Fibroblast of lung (primary cell): Measurements from ENCODE around the gene GPR68. TPM values are rescaled to one million over a fixed set of nuclear protein-coding genes. Genes with fewer than 3 reads are reported as not detected.

ENCODE experiments used
- DNase-seq, 2 donors: peaks; one replicate each; pipeline versions ENCODE4 v3.0.0 to v3.0.0-alpha.2; 2010; ENCODE audit warnings: low read depth in 2 of 2
- H2AFZ ChIP-seq: 2 replicates; pipeline ENCODE4 v1.5.1; 2012; ENCODE audit warnings: low read length, control low read depth, inconsistent platforms
- H3K27ac ChIP-seq: 2 replicates; pipeline ENCODE4 v1.5.1; 2011; ENCODE audit warnings: low read length, control low read depth; ENCODE audit not compliant: insufficient read depth
- H3K27me3 ChIP-seq: 2 replicates; pipeline ENCODE4 v1.5.1; 2011; ENCODE audit warnings: mild to moderate bottlenecking, low read length; ENCODE audit not compliant: control insufficient read depth, insufficient read depth
- H3K36me3 ChIP-seq: 2 replicates; pipeline ENCODE4 v1.5.1; 2011; ENCODE audit warnings: low read length; ENCODE audit not compliant: control insufficient read depth, insufficient read depth
- H3K4me1 ChIP-seq: 2 replicates; pipeline ENCODE4 v1.5.1; 2011; ENCODE audit warnings: low read length; ENCODE audit not compliant: control insufficient read depth, insufficient read depth; ENCODE audit errors: extremely low read depth
- H3K4me2 ChIP-seq: 2 replicates; pipeline ENCODE4 v1.5.1; 2011; ENCODE audit warnings: low read length, control low read depth; ENCODE audit not compliant: insufficient read depth; ENCODE audit errors: extremely low read depth
- H3K4me3 ChIP-seq, 4 experiments: fragments of 200-600 bp in 1 of 4; sonication (generic) in 1 of 4; replicated peaks in 1 of 4; 2 replicates each; pipeline ENCODE4 v1.5.1; 2011 to 2016; ENCODE audit warnings: low read length in 4 of 4, low read depth in 3 of 4, mild to moderate bottlenecking in 3 of 4, control low read depth in 2 of 4, inconsistent platforms in 1 of 4, mixed read lengths in 1 of 4; ENCODE audit not compliant: insufficient read depth in 1 of 4; ENCODE audit errors: control extremely low read depth in 1 of 4
- H3K79me2 ChIP-seq: 2 replicates; pipeline ENCODE4 v1.5.1; 2012; ENCODE audit warnings: mild to moderate bottlenecking, low read length, inconsistent platforms; ENCODE audit not compliant: control insufficient read depth, insufficient read depth
- H3K9ac ChIP-seq: 2 replicates; pipeline ENCODE4 v1.5.1; 2011; ENCODE audit warnings: mild to moderate bottlenecking, low read length, control low read depth; ENCODE audit not compliant: insufficient read depth
- H3K9me3 ChIP-seq: 2 replicates; pipeline ENCODE4 v1.5.1; 2012; ENCODE audit warnings: low read depth, low read length; ENCODE audit not compliant: control insufficient read depth, insufficient read depth
- H4K20me1 ChIP-seq: 2 replicates; pipeline ENCODE4 v1.5.1; 2011; ENCODE audit warnings: low read length; ENCODE audit not compliant: control insufficient read depth, insufficient read depth; ENCODE audit errors: extremely low read depth
- CTCF ChIP-seq, 2 donors: IDR thresholded peaks in 1 of 2; conservative IDR thresholded peaks in 1 of 2; 1 replicate in 1 of 2; 2 replicates in 1 of 2; pipeline ENCODE4 v1.5.1; 2011 to 2012; ENCODE audit warnings: low read length in 2 of 2, control low read depth in 1 of 2, inconsistent platforms in 1 of 2, low read depth in 1 of 2, mild to moderate bottlenecking in 1 of 2
- EZH2 ChIP-seq: IDR thresholded peaks from 2 replicates; pipeline ENCODE4 v1.5.1; 2012; ENCODE audit warnings: low read length, control low read depth, mild to moderate bottlenecking; ENCODE audit errors: missing control alignments
- polyA plus RNA-seq, 2 donors: library from polyadenylated mRNA; depleted of rRNA in 1 of 2; stranded (reverse) in 1 of 2; unstranded in 1 of 2; fragments of >200 nt; gene quantifications; 2 replicates each; pipeline ENCODE4 v1.2.1, GENCODE V29; 2011 to 2012; ENCODE audit warnings: missing spikeins in 1 of 2
- total RNA-seq: library from RNA; depleted of rRNA; stranded (reverse); fragments of >200 nt; gene quantifications from 2 replicates; pipeline ENCODE4 v1.2.1, GENCODE V29; 2014

GPR68 gene
- total and polyA plus RNA-seq, 2 donors (not counting 1 experiment from before 2014, with no cell fraction given) = 0.37 to 0.66 TPM

GRCh38 chr14:91211017-91211416 is 33.5 kb downstream of the GPR68 start:
- Histone ChIP-seq H4K20me1 (no peaks in the 10 kb centered on the region), H3K9me3 (no peaks in the 10 kb centered on the region), H3K36me3 (peaks cover 2% of the 10 kb centered on the region), H2AFZ (no peak overlapping the region), H3K4me1 (no peaks in the 10 kb centered on the region), H3K27me3 (no peaks in the 10 kb centered on the region), H3K4me2 (no peak overlapping the region), H3K9ac (no peak overlapping the region), H3K4me3 (no peak overlapping the region), H3K79me2 (no peaks in the 10 kb centered on the region), H3K27ac (no peak overlapping the region)
- TF ChIP-seq CTCF (conservative IDR thresholded peaks at IDR 0.05 in 1 of 2, IDR thresholded peaks at IDR 0.05 in 1 of 2; ENCODE audit: low read depth in 1 of 2, low read length in 2 of 2) (no peak), EZH2 (no peak)
- DNase-seq = no peak

GRCh38 chr14:91207008-91207407 is 37.5 kb downstream of the GPR68 start:
- Histone ChIP-seq H2AFZ (no peak overlapping the region), H3K27me3 (no peaks in the 10 kb centered on the region), H3K79me2 (no peaks in the 10 kb centered on the region), H3K9ac (no peak overlapping the region), H3K9me3 (no peaks in the 10 kb centered on the region), H3K4me2 (no peak overlapping the region), H3K4me1 (no peaks in the 10 kb centered on the region), H4K20me1 (no peaks in the 10 kb centered on the region), H3K4me3 (no peak overlapping the region), H3K36me3 (peaks cover 8% of the 10 kb centered on the region), H3K27ac (no peak overlapping the region)
- no peak for DNase-seq
- no peak for TF ChIP-seq CTCF (conservative IDR thresholded peaks at IDR 0.05 in 1 of 2, IDR thresholded peaks at IDR 0.05 in 1 of 2; ENCODE audit: low read depth in 1 of 2, low read length in 2 of 2)
- TF ChIP-seq EZH2 = no peak

- no peak for DNase-seq
- peaks cover 8% of the 10 kb centered on the region for H3K36me3 ChIP-seq
- no peak overlapping the region for H3K27ac ChIP-seq
- no peak overlapping the region for H2AFZ ChIP-seq
- no peak overlapping the region for H3K4me3 ChIP-seq
- no peak overlapping the region for H3K4me2 ChIP-seq
- H3K27me3 ChIP-seq = no peaks in the 10 kb centered on the region
- no peaks in the 10 kb centered on the region for H4K20me1 ChIP-seq
- H3K9me3 ChIP-seq = no peaks in the 10 kb centered on the region
- no peak overlapping the region for H3K9ac ChIP-seq
- no peaks in the 10 kb centered on the region for H3K4me1 ChIP-seq
- no peak for TF ChIP-seq CTCF (conservative IDR thresholded peaks at IDR 0.05 in 1 of 2, IDR thresholded peaks at IDR 0.05 in 1 of 2; ENCODE audit: low read depth in 1 of 2, low read length in 2 of 2)
- TF ChIP-seq EZH2 = no peak
- H3K79me2 ChIP-seq = no peaks in the 10 kb centered on the region
Observed at GRCh38 chr14:91205459-91205858, 39.0 kb downstream of the GPR68 start.
